ENCODE data around the gene TBC1D8. TPM values are rescaled to one million over a fixed set of nuclear protein-coding genes. Genes with fewer than 3 reads are reported as not detected.

TBC1D8 gene
- total RNA-seq, 1 donor from 2014 or later = 3.9 TPM

DNA sequence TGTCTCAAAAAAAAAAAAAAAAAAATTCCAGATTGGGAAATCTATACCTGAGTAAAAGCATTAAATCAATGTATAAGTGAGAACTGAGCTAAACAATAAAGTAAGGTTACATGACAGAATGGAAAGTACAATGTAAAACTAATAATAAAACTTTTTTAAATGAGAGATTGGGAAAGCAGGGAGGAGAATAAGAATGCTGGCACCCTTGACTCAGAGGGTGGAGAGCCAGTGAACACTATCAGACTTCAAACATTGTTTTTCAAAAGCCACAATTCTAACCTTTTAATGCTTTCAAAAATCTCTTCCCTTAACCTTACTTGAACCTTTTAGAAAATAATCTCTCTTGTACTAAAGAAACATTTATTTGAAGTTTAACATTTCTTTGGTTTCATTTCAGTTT, 63.5 kb downstream of the TBC1D8 start:
- Histone ChIP-seq H2AFZ (replicated peaks) (no peak overlapping the region), H3K27ac (no peak overlapping the region), H3K4me2 (no peak overlapping the region), H3K36me3 (no peaks in the 10 kb centered on the region), H3K9ac (no peak overlapping the region), H3K9me3 (ENCODE audit: low read depth) (no peaks in the 10 kb centered on the region), H4K20me1 (ENCODE audit: low read depth) (no peaks in the 10 kb centered on the region), H3K4me1 (no peaks in the 10 kb centered on the region), H3K79me2 (ENCODE audit: low read depth) (no peaks in the 10 kb centered on the region), H3F3A (ENCODE audit: low read depth) (no peaks in the 10 kb centered on the region), H3K27me3 (no peaks in the 10 kb centered on the region), H3K4me3 (no peak overlapping the region)
- TF ChIP-seq EZH2 (IDR thresholded peaks at IDR 0.05) (no peak), EZH2phosphoT487 (IDR thresholded peaks at IDR 0.05) (no peak), CTCF (IDR thresholded peaks at IDR 0.05) (no peak)
- peaks cover 2% of the 10 kb centered on the region for H3K36me3 Mint-ChIP-seq
- H3K4me3 Mint-ChIP-seq = no peak overlapping the region
- no peaks in the 10 kb centered on the region for H3K9me3 Mint-ChIP-seq
- H3K27ac Mint-ChIP-seq = no peak overlapping the region
- H3K27me3 Mint-ChIP-seq (ENCODE audit: insufficient read depth, low read depth) = peaks cover 5% of the 10 kb centered on the region
- DNase-seq (ENCODE audit: low spot score) = no peak
- peaks cover 2% of the 10 kb centered on the region for H3K4me1 Mint-ChIP-seq

- peaks cover 2% of the 10 kb centered on the region for H3K36me3 Mint-ChIP-seq
- H3K27me3 Mint-ChIP-seq (ENCODE audit: insufficient read depth, low read depth) = peaks cover 2% of the 10 kb centered on the region
- no peaks in the 10 kb centered on the region for H3K9me3 Mint-ChIP-seq
- DNase-seq (ENCODE audit: low spot score) = no peak
- no peaks in the 10 kb centered on the region for H3K9me3 ChIP-seq (ENCODE audit: low read depth)
- H2AFZ ChIP-seq (replicated peaks) = no peak overlapping the region
- H3K79me2 ChIP-seq (ENCODE audit: low read depth) = no peaks in the 10 kb centered on the region
- no peak overlapping the region for H3K4me3 ChIP-seq
- no peaks in the 10 kb centered on the region for H3K4me1 Mint-ChIP-seq
- H3K27me3 ChIP-seq = no peaks in the 10 kb centered on the region
- H3K4me1 ChIP-seq = no peaks in the 10 kb centered on the region
- no peak overlapping the region for H3K4me2 ChIP-seq
- no peak overlapping the region for H3K27ac ChIP-seq
- TF ChIP-seq EZH2 (IDR thresholded peaks at IDR 0.05) = no peak
- TF ChIP-seq EZH2phosphoT487 (IDR thresholded peaks at IDR 0.05) = no peak
- TF ChIP-seq CTCF (IDR thresholded peaks at IDR 0.05) = no peak
- no peak overlapping the region for H3K9ac ChIP-seq
- no peak overlapping the region for H3K27ac Mint-ChIP-seq
- no peaks in the 10 kb centered on the region for H3F3A ChIP-seq (ENCODE audit: low read depth)
- no peak overlapping the region for H3K4me3 Mint-ChIP-seq
- no peaks in the 10 kb centered on the region for H3K36me3 ChIP-seq
- H4K20me1 ChIP-seq (ENCODE audit: low read depth) = no peaks in the 10 kb centered on the region
These were observed 67.6 kb downstream of the TBC1D8 start for GRCh38 chr2:101083613-101084012.

DNA sequence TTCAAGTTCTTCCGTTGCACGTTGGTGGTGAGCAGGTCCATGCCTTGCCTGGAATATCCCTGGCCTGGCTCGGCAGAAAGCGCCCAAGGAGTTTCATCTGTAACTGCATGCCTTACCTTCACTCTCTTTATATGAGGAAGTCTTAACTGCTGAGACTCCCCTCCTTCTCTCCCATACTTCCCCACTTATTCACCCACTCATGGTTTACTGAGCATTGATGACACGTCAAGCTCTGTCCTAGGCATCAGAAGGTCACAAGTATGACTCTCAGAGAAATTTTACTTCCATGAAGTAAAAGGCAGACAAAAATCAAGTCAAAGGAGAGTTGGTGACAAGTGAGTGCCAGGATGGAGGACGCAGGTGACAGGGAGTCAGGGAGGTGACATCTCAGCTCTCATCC, 68.2 kb downstream of the TBC1D8 start:
- Mint-ChIP-seq H3K27ac (no peak overlapping the region), H3K4me1 (no peaks in the 10 kb centered on the region), H3K27me3 (ENCODE audit: insufficient read depth, low read depth) (peaks cover 2% of the 10 kb centered on the region), H3K9me3 (peaks cover under 1% of the 10 kb centered on the region), H3K4me3 (no peak overlapping the region), H3K36me3 (peaks cover 2% of the 10 kb centered on the region)
- Histone ChIP-seq H3K79me2 (ENCODE audit: low read depth) (no peaks in the 10 kb centered on the region), H3K27me3 (no peaks in the 10 kb centered on the region), H3K36me3 (no peaks in the 10 kb centered on the region), H3K27ac (no peak overlapping the region), H3K4me1 (no peaks in the 10 kb centered on the region), H3K4me2 (no peak overlapping the region), H3K9me3 (ENCODE audit: low read depth) (no peaks in the 10 kb centered on the region), H2AFZ (replicated peaks) (no peak overlapping the region), H3F3A (ENCODE audit: low read depth) (no peaks in the 10 kb centered on the region), H3K4me3 (no peak overlapping the region), H4K20me1 (ENCODE audit: low read depth) (no peaks in the 10 kb centered on the region), H3K9ac (no peak overlapping the region)
- DNase-seq (ENCODE audit: low spot score) = no peak
- no peak for TF ChIP-seq CTCF (IDR thresholded peaks at IDR 0.05)
- no peak for TF ChIP-seq EZH2phosphoT487 (IDR thresholded peaks at IDR 0.05)
- TF ChIP-seq EZH2 (IDR thresholded peaks at IDR 0.05) = no peak

All from neural progenitor cell (in vitro differentiated cells).